Neural cell (in vitro differentiated cells): ENCODE results near the gene HNRNPA2B1. TPM values are rescaled to one million over a fixed set of nuclear protein-coding genes. Genes with fewer than 3 reads are reported as not detected.

ENCODE experiments used
- H2AFZ ChIP-seq: fragments of 200-600, 300-800 bp; sonication (generic), shearing (Covaris generic); 2 replicates; pipeline ENCODE4 v1.6.0; 2014; ENCODE audit warnings: low read depth, mild to moderate bottlenecking, antibody characterized with exemption, low read length, moderate library complexity
- H3F3A ChIP-seq: fragments of 200-600 bp; shearing (Covaris generic); 2 replicates; pipeline ENCODE4 v1.6.1; 2016; ENCODE audit warnings: mild to moderate bottlenecking, moderate library complexity, mixed read lengths, antibody characterized with exemption, low read length; ENCODE audit not compliant: insufficient read depth, poor library complexity, severe bottlenecking
- H3K27ac ChIP-seq: fragments of 200-600, 300-800 bp; sonication (generic), shearing (Covaris generic); 2 replicates; pipeline ENCODE4 v1.5.1; 2014; ENCODE audit warnings: mild to moderate bottlenecking, low read length, moderate library complexity
- H3K27me3 ChIP-seq: fragments of 300-800, 200-600 bp; sonication (generic), shearing (Covaris generic); 2 replicates; pipeline ENCODE4 v1.6.0; 2014; ENCODE audit warnings: mild to moderate bottlenecking, low read depth, low read length, moderate library complexity; ENCODE audit not compliant: insufficient read depth
- H3K36me3 ChIP-seq: fragments of 300-800, 200-600 bp; sonication (generic), shearing (Covaris generic); 2 replicates; pipeline ENCODE4 v1.5.1; 2014; ENCODE audit warnings: mild to moderate bottlenecking, antibody characterized with exemption, low read length, moderate library complexity; ENCODE audit not compliant: insufficient read depth
- H3K4me2 ChIP-seq: fragments of 300-800, 200-600 bp; sonication (generic), shearing (Covaris generic); 2 replicates; pipeline ENCODE4 v1.6.0; 2014; ENCODE audit warnings: mild to moderate bottlenecking, low read length
- H3K4me3 ChIP-seq: fragments of 300-800, 200-600 bp; sonication (generic), shearing (Covaris generic); 2 replicates; pipeline ENCODE4 v1.5.1; 2014; ENCODE audit warnings: mild to moderate bottlenecking, low read length, moderate library complexity
- H3K79me2 ChIP-seq: fragments of 200-600 bp; shearing (Covaris generic); replicated peaks from 2 replicates; pipeline ENCODE4 v1.6.0; 2014; ENCODE audit warnings: mild to moderate bottlenecking, low read length, moderate library complexity; ENCODE audit not compliant: insufficient read depth
- H3K9ac ChIP-seq: fragments of 300-800, 200-600 bp; sonication (generic), shearing (Covaris generic); 2 replicates; pipeline ENCODE4 v1.6.1; 2016; ENCODE audit warnings: mild to moderate bottlenecking, low read length, mixed read lengths
- H3K9me2 ChIP-seq: fragments of 200-600 bp; shearing (Covaris generic); 2 replicates; pipeline ENCODE4 v1.6.1; 2016; ENCODE audit warnings: mild to moderate bottlenecking, low read length, mixed read lengths; ENCODE audit not compliant: insufficient read depth
- H3K9me3 ChIP-seq: fragments of 200-600, 300-800 bp; sonication (generic), shearing (Covaris generic); 2 replicates; pipeline ENCODE4 v1.6.1; 2016; ENCODE audit warnings: mild to moderate bottlenecking, mixed run types, low read length, moderate library complexity, mixed read lengths
- H4K20me1 ChIP-seq: fragments of 200-600 bp; shearing (Covaris generic); 2 replicates; pipeline ENCODE4 v1.6.1; 2016; ENCODE audit warnings: mild to moderate bottlenecking, mixed run types; ENCODE audit not compliant: insufficient read depth
- EP300 ChIP-seq: fragments of 450-650 bp; conservative IDR thresholded peaks from 2 replicates; pipeline ENCODE4 v1.6.1; 2014; ENCODE audit warnings: antibody characterized with exemption, mild to moderate bottlenecking, moderate library complexity; ENCODE audit not compliant: poor library complexity, severe bottlenecking
- EZH2 ChIP-seq: fragments of 200-600, 300-800 bp; shearing (Covaris generic), sonication (generic); IDR thresholded peaks from 2 replicates; pipeline ENCODE4 v1.6.1; 2014; ENCODE audit warnings: antibody characterized with exemption, low read length, borderline replicate concordance, mild to moderate bottlenecking; ENCODE audit not compliant: insufficient read depth, poor library complexity, severe bottlenecking
- MXI1 ChIP-seq: fragments of 450-650 bp; conservative IDR thresholded peaks from 2 replicates; pipeline ENCODE4 v1.6.1; 2014; ENCODE audit warnings: antibody characterized with exemption, mild to moderate bottlenecking; ENCODE audit not compliant: poor library complexity, severe bottlenecking
- POLR2AphosphoS5 ChIP-seq: IDR thresholded peaks from 2 replicates; pipeline ENCODE4 v1.6.1; 2012
- RAD21 ChIP-seq: fragments of 450-650 bp; conservative IDR thresholded peaks from 2 replicates; pipeline ENCODE4 v1.6.1; 2014; ENCODE audit warnings: antibody characterized with exemption, mild to moderate bottlenecking, moderate library complexity
- SMC3 ChIP-seq: fragments of 450-650 bp; conservative IDR thresholded peaks from 2 replicates; pipeline ENCODE4 v1.6.1; 2014; ENCODE audit warnings: antibody characterized with exemption, mild to moderate bottlenecking, moderate library complexity; ENCODE audit not compliant: poor library complexity
- TAF1 ChIP-seq: IDR thresholded peaks from 2 replicates; pipeline ENCODE4 v1.6.1; 2012; ENCODE audit warnings: low read depth
- polyA plus RNA-seq: library from polyadenylated mRNA; depleted of rRNA; stranded (reverse); fragments of >200 nt; gene quantifications from 2 replicates; pipeline ENCODE4 v1.2.3, GENCODE V29; 2014
- TF ChIP-seq, protein P1 (sequence below): fragments of 450-650 bp; IDR thresholded peaks from 2 replicates; pipeline ENCODE4 v1.5.1; 2014; ENCODE audit warnings: antibody characterized with exemption, mild to moderate bottlenecking, moderate library complexity; ENCODE audit not compliant: poor library complexity, severe bottlenecking
- TF ChIP-seq, protein P2 (sequence below): IDR thresholded peaks from 2 replicates; pipeline ENCODE4 v1.6.1; 2012; ENCODE audit warnings: borderline replicate concordance

Gene HNRNPA2B1
- polyA plus RNA-seq, 1 donor from 2014 or later: 419 TPM

DNA sequence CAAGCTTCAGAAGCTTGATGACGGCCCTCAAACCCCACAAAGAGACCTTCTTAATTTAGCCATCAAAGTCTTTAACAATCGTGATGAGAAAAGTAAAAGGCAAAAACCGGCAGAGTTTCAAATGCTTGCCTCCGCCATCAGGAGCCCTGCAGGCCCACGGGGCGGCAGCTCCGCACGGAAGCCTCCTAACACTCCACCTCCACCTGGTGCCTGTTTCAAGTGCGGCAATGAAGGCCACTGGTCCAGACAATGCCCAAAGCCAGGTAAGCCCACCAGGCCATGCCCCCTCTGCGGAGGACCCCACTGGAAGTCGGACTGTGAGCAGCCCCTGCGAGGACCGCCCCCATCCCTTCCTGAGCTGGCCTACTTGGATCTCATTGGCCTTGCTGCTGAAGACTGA lies 44.6 kb upstream of the HNRNPA2B1 start:
- Histone ChIP-seq H3K9me3 (no peaks in the 10 kb centered on the region), H3K4me2 (no peak overlapping the region), H3K36me3 (no peaks in the 10 kb centered on the region), H3K79me2 (no peaks in the 10 kb centered on the region), H3K27me3 (no peaks in the 10 kb centered on the region), H3K27ac (no peak overlapping the region), H3K9ac (no peak overlapping the region), H3F3A (no peaks in the 10 kb centered on the region), H4K20me1 (no peaks in the 10 kb centered on the region), H2AFZ (no peak overlapping the region), H3K9me2 (no peaks in the 10 kb centered on the region), H3K4me3 (no peak overlapping the region)
- TF ChIP-seq, protein P1, sequence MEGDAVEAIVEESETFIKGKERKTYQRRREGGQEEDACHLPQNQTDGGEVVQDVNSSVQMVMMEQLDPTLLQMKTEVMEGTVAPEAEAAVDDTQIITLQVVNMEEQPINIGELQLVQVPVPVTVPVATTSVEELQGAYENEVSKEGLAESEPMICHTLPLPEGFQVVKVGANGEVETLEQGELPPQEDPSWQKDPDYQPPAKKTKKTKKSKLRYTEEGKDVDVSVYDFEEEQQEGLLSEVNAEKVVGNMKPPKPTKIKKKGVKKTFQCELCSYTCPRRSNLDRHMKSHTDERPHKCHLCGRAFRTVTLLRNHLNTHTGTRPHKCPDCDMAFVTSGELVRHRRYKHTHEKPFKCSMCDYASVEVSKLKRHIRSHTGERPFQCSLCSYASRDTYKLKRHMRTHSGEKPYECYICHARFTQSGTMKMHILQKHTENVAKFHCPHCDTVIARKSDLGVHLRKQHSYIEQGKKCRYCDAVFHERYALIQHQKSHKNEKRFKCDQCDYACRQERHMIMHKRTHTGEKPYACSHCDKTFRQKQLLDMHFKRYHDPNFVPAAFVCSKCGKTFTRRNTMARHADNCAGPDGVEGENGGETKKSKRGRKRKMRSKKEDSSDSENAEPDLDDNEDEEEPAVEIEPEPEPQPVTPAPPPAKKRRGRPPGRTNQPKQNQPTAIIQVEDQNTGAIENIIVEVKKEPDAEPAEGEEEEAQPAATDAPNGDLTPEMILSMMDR: no peak
- TF ChIP-seq EP300 (no peak), EZH2 (no peak)

DNA sequence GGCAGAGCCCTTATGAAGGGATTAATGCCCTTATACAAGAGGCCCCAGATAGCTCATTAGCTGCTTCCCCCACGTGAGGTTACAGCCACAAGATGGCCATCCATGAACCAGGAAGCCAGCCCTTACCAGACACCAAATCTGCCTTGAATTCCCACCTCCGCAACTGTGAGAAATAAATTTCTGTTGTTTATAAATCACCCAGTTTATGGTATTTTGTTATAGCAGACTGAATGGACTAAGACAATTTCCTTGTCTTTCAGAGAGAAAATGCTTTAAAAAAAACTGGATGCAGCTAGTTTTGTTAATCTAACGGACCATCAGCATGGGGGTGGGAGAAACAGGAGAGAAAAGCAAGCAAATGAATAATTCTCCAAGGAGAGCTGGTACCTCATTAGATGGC lies 37.5 kb upstream of the HNRNPA2B1 start:
- H3K9ac ChIP-seq: no peak overlapping the region
- H3K36me3 ChIP-seq: no peaks in the 10 kb centered on the region
- TF ChIP-seq SMC3 (no peak), EZH2 (no peak)
- TF ChIP-seq, protein P1: no peak
- no peaks in the 10 kb centered on the region for H3F3A ChIP-seq
- H3K27ac ChIP-seq: no peak overlapping the region
- no peaks in the 10 kb centered on the region for H3K27me3 ChIP-seq
- no peaks in the 10 kb centered on the region for H4K20me1 ChIP-seq
- no peaks in the 10 kb centered on the region for H3K79me2 ChIP-seq
- H3K4me3 ChIP-seq: no peak overlapping the region
- H3K9me2 ChIP-seq: no peaks in the 10 kb centered on the region
- H2AFZ ChIP-seq: no peak overlapping the region
- no peak overlapping the region for H3K4me2 ChIP-seq
- H3K9me3 ChIP-seq: no peaks in the 10 kb centered on the region

- Histone ChIP-seq H3K27me3 (no peaks in the 10 kb centered on the region), H2AFZ (no peak overlapping the region), H3K4me3 (no peak overlapping the region), H3K79me2 (no peaks in the 10 kb centered on the region), H3K9ac (no peak overlapping the region), H3K4me2 (no peak overlapping the region), H3F3A (no peaks in the 10 kb centered on the region), H3K9me2 (no peaks in the 10 kb centered on the region), H3K27ac (no peak overlapping the region), H3K9me3 (no peaks in the 10 kb centered on the region), H4K20me1 (no peaks in the 10 kb centered on the region), H3K36me3 (no peaks in the 10 kb centered on the region)
- TF ChIP-seq POLR2AphosphoS5 (no peak), TAF1 (no peak), EP300 (no peak), RAD21 (no peak), SMC3 (no peak), MXI1 (no peak), EZH2 (no peak)
- TF ChIP-seq, protein P1: no peak
- TF ChIP-seq, protein P2, sequence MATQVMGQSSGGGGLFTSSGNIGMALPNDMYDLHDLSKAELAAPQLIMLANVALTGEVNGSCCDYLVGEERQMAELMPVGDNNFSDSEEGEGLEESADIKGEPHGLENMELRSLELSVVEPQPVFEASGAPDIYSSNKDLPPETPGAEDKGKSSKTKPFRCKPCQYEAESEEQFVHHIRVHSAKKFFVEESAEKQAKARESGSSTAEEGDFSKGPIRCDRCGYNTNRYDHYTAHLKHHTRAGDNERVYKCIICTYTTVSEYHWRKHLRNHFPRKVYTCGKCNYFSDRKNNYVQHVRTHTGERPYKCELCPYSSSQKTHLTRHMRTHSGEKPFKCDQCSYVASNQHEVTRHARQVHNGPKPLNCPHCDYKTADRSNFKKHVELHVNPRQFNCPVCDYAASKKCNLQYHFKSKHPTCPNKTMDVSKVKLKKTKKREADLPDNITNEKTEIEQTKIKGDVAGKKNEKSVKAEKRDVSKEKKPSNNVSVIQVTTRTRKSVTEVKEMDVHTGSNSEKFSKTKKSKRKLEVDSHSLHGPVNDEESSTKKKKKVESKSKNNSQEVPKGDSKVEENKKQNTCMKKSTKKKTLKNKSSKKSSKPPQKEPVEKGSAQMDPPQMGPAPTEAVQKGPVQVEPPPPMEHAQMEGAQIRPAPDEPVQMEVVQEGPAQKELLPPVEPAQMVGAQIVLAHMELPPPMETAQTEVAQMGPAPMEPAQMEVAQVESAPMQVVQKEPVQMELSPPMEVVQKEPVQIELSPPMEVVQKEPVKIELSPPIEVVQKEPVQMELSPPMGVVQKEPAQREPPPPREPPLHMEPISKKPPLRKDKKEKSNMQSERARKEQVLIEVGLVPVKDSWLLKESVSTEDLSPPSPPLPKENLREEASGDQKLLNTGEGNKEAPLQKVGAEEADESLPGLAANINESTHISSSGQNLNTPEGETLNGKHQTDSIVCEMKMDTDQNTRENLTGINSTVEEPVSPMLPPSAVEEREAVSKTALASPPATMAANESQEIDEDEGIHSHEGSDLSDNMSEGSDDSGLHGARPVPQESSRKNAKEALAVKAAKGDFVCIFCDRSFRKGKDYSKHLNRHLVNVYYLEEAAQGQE: no peak
Observed at GRCh38 chr7:26237035-26237807, 36.7 kb upstream of the HNRNPA2B1 start.
